ENCODE data around the gene ANP32D.
"Not testable (repeated sequence)": the region's sequence is repeated elsewhere in the genome, so short reads cannot be mapped to it uniquely, and the experiment has no call there.

ANP32D gene

DNA sequence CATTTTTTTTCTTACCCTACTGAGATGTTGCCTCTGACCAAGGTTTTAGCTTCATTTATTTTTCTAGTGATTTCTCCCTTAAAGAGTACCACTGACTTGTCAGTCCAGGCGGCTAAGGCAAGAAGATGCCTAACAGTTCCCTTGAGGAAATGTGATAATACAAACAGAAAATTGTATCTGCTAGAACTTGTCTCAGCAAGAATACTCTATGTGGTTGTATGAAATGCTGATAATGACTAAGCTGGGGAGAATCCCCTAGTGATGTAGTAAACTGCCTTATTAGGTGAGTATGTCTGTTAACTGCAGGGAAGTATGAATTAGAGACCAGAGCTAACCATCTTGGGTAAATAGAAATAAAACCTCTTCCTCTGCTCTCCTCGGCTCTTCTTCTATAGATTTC is 16.7 kb downstream of the ANP32D start:
- DNase-seq (ENCODE audit: low read depth), result no peak
- TF ChIP-seq, protein P1, sequence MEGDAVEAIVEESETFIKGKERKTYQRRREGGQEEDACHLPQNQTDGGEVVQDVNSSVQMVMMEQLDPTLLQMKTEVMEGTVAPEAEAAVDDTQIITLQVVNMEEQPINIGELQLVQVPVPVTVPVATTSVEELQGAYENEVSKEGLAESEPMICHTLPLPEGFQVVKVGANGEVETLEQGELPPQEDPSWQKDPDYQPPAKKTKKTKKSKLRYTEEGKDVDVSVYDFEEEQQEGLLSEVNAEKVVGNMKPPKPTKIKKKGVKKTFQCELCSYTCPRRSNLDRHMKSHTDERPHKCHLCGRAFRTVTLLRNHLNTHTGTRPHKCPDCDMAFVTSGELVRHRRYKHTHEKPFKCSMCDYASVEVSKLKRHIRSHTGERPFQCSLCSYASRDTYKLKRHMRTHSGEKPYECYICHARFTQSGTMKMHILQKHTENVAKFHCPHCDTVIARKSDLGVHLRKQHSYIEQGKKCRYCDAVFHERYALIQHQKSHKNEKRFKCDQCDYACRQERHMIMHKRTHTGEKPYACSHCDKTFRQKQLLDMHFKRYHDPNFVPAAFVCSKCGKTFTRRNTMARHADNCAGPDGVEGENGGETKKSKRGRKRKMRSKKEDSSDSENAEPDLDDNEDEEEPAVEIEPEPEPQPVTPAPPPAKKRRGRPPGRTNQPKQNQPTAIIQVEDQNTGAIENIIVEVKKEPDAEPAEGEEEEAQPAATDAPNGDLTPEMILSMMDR (IDR thresholded peaks at IDR 0.05; ENCODE audit: low read depth, low read length), result no peak
- TF ChIP-seq MAX (IDR thresholded peaks at IDR 0.05; ENCODE audit: low read depth, low read length) (no peak), POLR2A (IDR thresholded peaks at IDR 0.05; ENCODE audit: extremely low read depth, insufficient read length) (no peak), MYC (IDR thresholded peaks at IDR 0.05; ENCODE audit: low read depth, low read length) (no peak)

GRCh38 chr12:48489456-48489855 is 17.1 kb downstream of the ANP32D start:
- H3K4me3 ChIP-seq (ENCODE audit: low read depth, low read length); DNase-seq (ENCODE audit: low read depth): not testable (repeated sequence)

More for the DNA sequence above, 16.7 kb downstream of the ANP32D start:
- H3K4me3 ChIP-seq (ENCODE audit: low read depth, low read length), result no peak overlapping the region

DNA sequence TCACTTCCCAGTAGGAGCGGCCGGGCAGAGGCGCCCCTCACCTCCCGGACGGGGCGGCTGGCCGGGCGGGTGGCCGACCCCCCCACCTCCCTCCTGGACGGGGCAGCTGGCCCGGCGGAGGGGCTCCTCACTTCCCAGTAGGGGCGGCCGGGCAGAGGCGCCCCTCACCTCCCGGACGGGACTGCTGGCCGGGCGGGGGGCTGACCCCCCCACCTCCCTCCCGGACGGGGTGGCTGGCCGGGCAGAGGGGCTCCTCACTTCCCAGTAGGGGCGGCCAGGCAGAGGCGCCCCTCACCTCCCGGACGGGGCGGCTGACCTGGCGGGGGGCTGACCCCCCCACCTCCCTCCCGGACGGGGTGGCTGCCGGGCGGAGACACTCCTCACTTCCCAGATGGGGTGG is 27.9 kb downstream of the ANP32D start:
- DNase-seq (ENCODE audit: low read depth); H3K4me3 ChIP-seq (ENCODE audit: low read depth, low read length): not testable (repeated sequence)

DNA sequence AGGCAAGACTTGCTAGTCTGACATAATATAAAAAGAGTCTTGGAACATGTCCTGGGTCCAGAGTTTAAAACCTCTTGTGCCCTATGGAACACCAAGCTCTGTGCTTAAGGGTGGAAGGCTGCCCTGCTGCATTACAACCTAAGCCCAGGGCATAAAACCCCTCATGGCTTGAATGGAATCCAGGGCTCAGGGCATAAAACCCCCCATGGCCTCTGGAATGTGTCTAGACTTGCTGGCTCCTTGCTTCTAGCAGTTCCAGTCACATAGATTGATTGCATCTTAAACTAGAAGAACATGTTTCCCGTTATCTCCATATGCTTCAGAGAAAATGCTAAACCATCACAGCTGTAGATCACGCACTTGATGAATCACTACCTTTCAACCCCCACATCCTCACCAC is 34.5 kb downstream of the ANP32D start:
- not testable (repeated sequence) for DNase-seq (ENCODE audit: low read depth); H3K4me3 ChIP-seq (ENCODE audit: low read depth, low read length)

GRCh38 chr12:48508987-48509386 is 36.6 kb downstream of the ANP32D start:
- H3K4me3 ChIP-seq (ENCODE audit: low read depth, low read length), result no peak overlapping the region
- DNase-seq (ENCODE audit: low read depth), result no peak
- TF ChIP-seq MAX (IDR thresholded peaks at IDR 0.05; ENCODE audit: low read depth, low read length) (no peak), POLR2A (IDR thresholded peaks at IDR 0.05; ENCODE audit: extremely low read depth, insufficient read length) (no peak), MYC (IDR thresholded peaks at IDR 0.05; ENCODE audit: low read depth, low read length) (no peak)
- TF ChIP-seq, protein P1 (IDR thresholded peaks at IDR 0.05; ENCODE audit: low read depth, low read length), result no peak

GRCh38 chr12:48510111-48510510 is 37.8 kb downstream of the ANP32D start:
- no peak for DNase-seq (ENCODE audit: low read depth)
- H3K4me3 ChIP-seq (ENCODE audit: low read depth, low read length), result no peak overlapping the region
- TF ChIP-seq, protein P1 (IDR thresholded peaks at IDR 0.05; ENCODE audit: low read depth, low read length), result no peak
- TF ChIP-seq MYC (IDR thresholded peaks at IDR 0.05; ENCODE audit: low read depth, low read length) (no peak), MAX (IDR thresholded peaks at IDR 0.05; ENCODE audit: low read depth, low read length) (no peak)

GRCh38 chr12:48512855-48513254 is 40.5 kb downstream of the ANP32D start:
- TF ChIP-seq MAX (IDR thresholded peaks at IDR 0.05; ENCODE audit: low read depth, low read length) (no peak), POLR2A (IDR thresholded peaks at IDR 0.05; ENCODE audit: extremely low read depth, insufficient read length) (no peak), MYC (IDR thresholded peaks at IDR 0.05; ENCODE audit: low read depth, low read length) (no peak)
- TF ChIP-seq, protein P1 (IDR thresholded peaks at IDR 0.05; ENCODE audit: low read depth, low read length), result no peak
- no peak overlapping the region for H3K4me3 ChIP-seq (ENCODE audit: low read depth, low read length)
- no peak for DNase-seq (ENCODE audit: low read depth)

GRCh38 chr12:48514728-48515127 is 42.4 kb downstream of the ANP32D start:
- no peak overlapping the region for H3K4me3 ChIP-seq (ENCODE audit: low read depth, low read length)
- no peak for DNase-seq (ENCODE audit: low read depth)
- TF ChIP-seq MAX (IDR thresholded peaks at IDR 0.05; ENCODE audit: low read depth, low read length), result no peak
- no peak for TF ChIP-seq MYC (IDR thresholded peaks at IDR 0.05; ENCODE audit: low read depth, low read length)
- no peak for TF ChIP-seq POLR2A (IDR thresholded peaks at IDR 0.05; ENCODE audit: extremely low read depth, insufficient read length)
- TF ChIP-seq, protein P1 (IDR thresholded peaks at IDR 0.05; ENCODE audit: low read depth, low read length), result no peak

DNA sequence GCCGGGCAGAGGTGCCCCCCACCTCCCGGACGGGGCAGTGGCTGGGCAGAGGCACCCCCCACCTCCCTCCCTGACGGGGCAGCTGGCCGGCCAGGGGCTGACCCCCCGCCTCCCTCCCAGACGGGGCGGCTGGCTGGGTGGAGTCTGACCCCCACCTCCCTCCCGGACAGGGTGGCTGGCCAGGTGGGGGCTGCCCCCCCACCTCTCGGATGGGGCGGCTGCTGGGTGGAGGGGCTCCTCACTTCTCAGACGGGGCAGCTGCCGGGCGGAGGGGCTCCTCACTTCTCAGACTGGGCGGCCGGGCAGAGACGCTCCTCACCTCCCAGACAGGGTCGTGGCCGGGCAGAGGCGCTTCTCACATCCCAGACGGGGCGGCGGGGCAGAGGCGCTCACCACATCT is 48.0 kb downstream of the ANP32D start:
- H3K4me3 ChIP-seq (ENCODE audit: low read depth, low read length); DNase-seq (ENCODE audit: low read depth): not testable (repeated sequence)
